Measurements from ENCODE around the gene INSL6. TPM values are rescaled to one million over a fixed set of nuclear protein-coding genes. Genes with fewer than 3 reads are reported as not detected.

The INSL6 gene
- total RNA-seq (ENCODE audit: unreplicated experiment) = not detected
- long read RNA-seq = 0 reads

GRCh38 chr9:5185220-5185840 lies at the start of gene INSL6:
INSL6 (minus strand) TSS chr9:5185639; CDS start chr9:5185602, 37 bp downstream.
- TF ChIP-seq CTCF (IDR thresholded peaks at IDR 0.05; ENCODE audit: unreplicated experiment) = no peak
- H3K27ac Mint-ChIP-seq (ENCODE audit: unreplicated experiment) = no peak within 1 kb of the TSS
- H3K9me3 Mint-ChIP-seq (ENCODE audit: unreplicated experiment) = no peaks in the 10 kb centered on the region
- H3K4me3 Mint-ChIP-seq (ENCODE audit: unreplicated experiment) = no peak within 1 kb of the TSS
- no peaks in the 10 kb centered on the region for H3K4me1 Mint-ChIP-seq (ENCODE audit: unreplicated experiment)
- no peaks in the 10 kb centered on the region for H3K36me3 Mint-ChIP-seq (ENCODE audit: low read depth, unreplicated experiment)
- H3K27me3 Mint-ChIP-seq (ENCODE audit: unreplicated experiment) = peaks cover 3% of the 10 kb centered on the region
- DNase-seq (ENCODE audit: low spot score) = no peak

GRCh38 chr9:5231212-5231611 lies 45.8 kb upstream of the INSL6 start, which contains the start of gene INSL4:
INSL4 (plus strand) TSS chr9:5231419; CDS start chr9:5231524, 105 bp downstream.
- no peaks in the 10 kb centered on the region for H3K4me1 Mint-ChIP-seq (ENCODE audit: unreplicated experiment)
- H3K9me3 Mint-ChIP-seq (ENCODE audit: unreplicated experiment) = no peaks in the 10 kb centered on the region
- H3K27me3 Mint-ChIP-seq (ENCODE audit: unreplicated experiment) = no peaks in the 10 kb centered on the region
- no peak for TF ChIP-seq CTCF (IDR thresholded peaks at IDR 0.05; ENCODE audit: unreplicated experiment)
- no peak for DNase-seq (ENCODE audit: low spot score)
- no peak within 1 kb of the TSS for H3K27ac Mint-ChIP-seq (ENCODE audit: unreplicated experiment)
- H3K36me3 Mint-ChIP-seq (ENCODE audit: low read depth, unreplicated experiment) = no peaks in the 10 kb centered on the region
- no peak within 1 kb of the TSS for H3K4me3 Mint-ChIP-seq (ENCODE audit: unreplicated experiment)

- Mint-ChIP-seq H3K4me3 (ENCODE audit: unreplicated experiment) (no peak overlapping the region), H3K36me3 (ENCODE audit: low read depth, unreplicated experiment) (no peaks in the 10 kb centered on the region), H3K4me1 (ENCODE audit: unreplicated experiment) (no peaks in the 10 kb centered on the region), H3K9me3 (ENCODE audit: unreplicated experiment) (no peaks in the 10 kb centered on the region), H3K27ac (ENCODE audit: unreplicated experiment) (no peak overlapping the region), H3K27me3 (ENCODE audit: unreplicated experiment) (no peaks in the 10 kb centered on the region)
- TF ChIP-seq CTCF (IDR thresholded peaks at IDR 0.05; ENCODE audit: unreplicated experiment) = no peak
- DNase-seq (ENCODE audit: low spot score) = no peak
Measured at GRCh38 chr9:5230554-5230953, 45.1 kb upstream of the INSL6 start.

GRCh38 chr9:5205071-5205470 lies 19.6 kb upstream of the INSL6 start:
- H3K4me1 Mint-ChIP-seq (ENCODE audit: unreplicated experiment) = peaks cover 8% of the 10 kb centered on the region
- H3K36me3 Mint-ChIP-seq (ENCODE audit: low read depth, unreplicated experiment) = no peaks in the 10 kb centered on the region
- no peak for DNase-seq (ENCODE audit: low spot score)
- no peak for TF ChIP-seq CTCF (IDR thresholded peaks at IDR 0.05; ENCODE audit: unreplicated experiment)
- H3K27me3 Mint-ChIP-seq (ENCODE audit: unreplicated experiment) = no peaks in the 10 kb centered on the region
- H3K4me3 Mint-ChIP-seq (ENCODE audit: unreplicated experiment) = no peak overlapping the region
- H3K9me3 Mint-ChIP-seq (ENCODE audit: unreplicated experiment) = no peaks in the 10 kb centered on the region
- H3K27ac Mint-ChIP-seq (ENCODE audit: unreplicated experiment) = no peak overlapping the region

- no peaks in the 10 kb centered on the region for H3K9me3 Mint-ChIP-seq (ENCODE audit: unreplicated experiment)
- no peaks in the 10 kb centered on the region for H3K36me3 Mint-ChIP-seq (ENCODE audit: low read depth, unreplicated experiment)
- H3K4me1 Mint-ChIP-seq (ENCODE audit: unreplicated experiment) = no peaks in the 10 kb centered on the region
- no peaks in the 10 kb centered on the region for H3K27me3 Mint-ChIP-seq (ENCODE audit: unreplicated experiment)
- TF ChIP-seq CTCF (IDR thresholded peaks at IDR 0.05; ENCODE audit: unreplicated experiment) = no peak
- H3K4me3 Mint-ChIP-seq (ENCODE audit: unreplicated experiment) = no peak overlapping the region
- DNase-seq (ENCODE audit: low spot score) = no peak
- H3K27ac Mint-ChIP-seq (ENCODE audit: unreplicated experiment) = no peak overlapping the region
Measured at GRCh38 chr9:5195463-5195862, 10.0 kb upstream of the INSL6 start.
